Skeletal muscle tissue (tissue), 5 donors: ENCODE results near the gene PMPCB. TPM values are rescaled to one million over a fixed set of nuclear protein-coding genes. Genes with fewer than 3 reads are reported as not detected.

Source experiments
- H3K27ac ChIP-seq: one replicate; pipeline ENCODE4 v1.7.0; 2013; ENCODE audit warnings: mild to moderate bottlenecking, low read depth, low read length, inconsistent platforms
- H3K27me3 ChIP-seq, 3 donors: one replicate each; pipeline ENCODE4 v1.7.0; 2013; ENCODE audit warnings: low read length in 3 of 3; ENCODE audit not compliant: control insufficient read depth in 3 of 3, insufficient read depth in 3 of 3
- H3K36me3 ChIP-seq, 3 donors: one replicate each; pipeline ENCODE4 v1.7.0; 2013; ENCODE audit warnings: low read length in 3 of 3; ENCODE audit not compliant: control insufficient read depth in 3 of 3, insufficient read depth in 3 of 3
- H3K4me1 ChIP-seq, 3 donors: one replicate each; pipeline ENCODE4 v1.7.0; 2013; ENCODE audit warnings: low read length in 3 of 3, mild to moderate bottlenecking in 3 of 3; ENCODE audit not compliant: control insufficient read depth in 3 of 3, insufficient read depth in 3 of 3
- H3K4me3 ChIP-seq, 3 donors: one replicate each; pipeline ENCODE4 v1.7.0; 2013; ENCODE audit warnings: low read length in 3 of 3
- H3K9ac ChIP-seq, 3 donors: one replicate each; pipeline ENCODE4 v1.7.0; 2013; ENCODE audit warnings: low read length in 3 of 3, mild to moderate bottlenecking in 3 of 3, moderate library complexity in 2 of 3, low read depth in 1 of 3
- H3K9me3 ChIP-seq, 3 donors: one replicate each; pipeline ENCODE4 v1.7.0; 2013; ENCODE audit warnings: low read length in 3 of 3; ENCODE audit not compliant: control insufficient read depth in 3 of 3
- small RNA-seq: library from RNA; depleted of rRNA; stranded (forward); fragments of <200 nt; gene quantifications from one replicate; pipeline ENCODE3, GENCODE V24; 2014
- total RNA-seq: library from RNA; depleted of rRNA; stranded (reverse); fragments of >200 nt; gene quantifications from one replicate; pipeline ENCODE4 v1.2.3, GENCODE V29; 2014
- donor health status: Osteomylitis.

PMPCB gene
- total RNA-seq, 1 donor from 2014 or later: 53.8 TPM

DNA sequence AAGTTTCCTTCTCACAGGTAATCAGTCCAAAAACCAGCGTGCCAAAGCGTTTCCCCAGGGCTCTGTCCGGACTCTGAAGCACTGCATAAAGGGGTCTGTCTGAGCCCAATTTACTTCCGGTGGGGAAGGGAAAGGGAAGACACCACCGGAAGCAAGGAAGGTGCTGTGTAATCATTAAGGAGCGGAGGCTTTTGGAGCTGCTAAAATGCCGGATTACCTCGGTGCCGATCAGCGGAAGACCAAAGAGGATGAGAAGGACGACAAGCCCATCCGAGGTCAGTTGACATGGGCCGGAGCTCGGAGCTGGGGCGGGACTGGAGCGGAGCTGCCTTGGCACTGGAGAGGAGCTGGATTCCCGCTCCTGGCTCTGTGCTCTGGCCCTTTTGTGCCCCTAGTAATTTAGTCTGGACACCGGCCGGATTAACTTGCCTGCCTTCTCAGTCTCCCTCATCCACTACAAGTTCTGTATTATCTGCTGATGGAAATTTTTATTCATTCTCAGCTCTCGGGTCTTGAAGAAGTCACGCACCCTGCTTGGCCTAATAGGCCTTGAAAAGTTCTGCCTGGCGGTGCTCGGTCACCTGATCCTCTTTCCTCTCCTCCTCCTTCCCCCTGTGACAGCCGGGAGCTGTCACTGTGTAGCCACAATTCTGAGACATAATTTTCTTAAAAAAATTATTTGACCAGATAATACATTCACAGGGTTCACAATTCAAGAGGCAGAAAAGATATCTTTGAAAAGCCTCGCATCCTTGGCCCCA, 50.5 kb downstream of the PMPCB start, which contains the start of gene PSMC2:
TSS of gene PSMC2 (plus strand) at position 137 of the 761 bp plus-strand sequence. CDS start at position 206, 69 bp downstream.
- Histone ChIP-seq H3K27ac (peak within 1 kb of the TSS; percentile 95), H3K9me3 (no peaks in the 10 kb centered on the region), H3K4me1 (peaks cover 43 to 50% (median 48%) of the 10 kb centered on the region in 3 donors), H3K27me3 (no peaks in the 10 kb centered on the region), H3K9ac (peak within 1 kb of the TSS; percentile 94 to 99 (median 96)), H3K4me3 (peak within 1 kb of the TSS; percentile 91 to 97 (median 96)), H3K36me3 (peaks cover 0 to 3% (median 3%) of the 10 kb centered on the region in 3 donors)

DNA sequence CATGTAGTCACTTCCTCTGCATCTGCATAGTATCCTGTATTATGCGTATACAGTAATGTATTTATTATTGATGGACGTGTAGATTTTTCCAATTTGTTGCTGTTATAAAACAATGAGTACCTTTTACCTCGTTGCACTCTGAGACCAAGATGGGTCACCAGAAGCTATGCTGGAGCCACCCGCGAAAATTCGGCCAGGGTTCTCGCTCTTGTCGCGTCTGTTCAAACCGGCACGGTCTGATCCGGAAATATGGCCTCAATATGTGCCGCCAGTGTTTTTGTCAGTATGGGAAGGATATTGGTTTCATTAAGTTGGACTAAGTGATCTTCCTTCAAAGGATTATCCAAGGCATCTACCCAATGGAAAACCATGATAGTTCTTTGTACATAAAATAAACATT, 51.2 kb downstream of the PMPCB start:
- H3K9ac ChIP-seq: peak overlapping the region; percentile 94 to 99 (median 96)
- H3K36me3 ChIP-seq: peaks cover 0 to 10% (median 6%) of the 10 kb centered on the region in 3 donors
- no peaks in the 10 kb centered on the region for H3K27me3 ChIP-seq
- no peak overlapping the region for H3K27ac ChIP-seq
- peak overlapping the region; percentile 91 to 97 (median 96) for H3K4me3 ChIP-seq
- H3K9me3 ChIP-seq: no peaks in the 10 kb centered on the region
- peaks cover 41 to 48% (median 47%) of the 10 kb centered on the region in 3 donors for H3K4me1 ChIP-seq

DNA sequence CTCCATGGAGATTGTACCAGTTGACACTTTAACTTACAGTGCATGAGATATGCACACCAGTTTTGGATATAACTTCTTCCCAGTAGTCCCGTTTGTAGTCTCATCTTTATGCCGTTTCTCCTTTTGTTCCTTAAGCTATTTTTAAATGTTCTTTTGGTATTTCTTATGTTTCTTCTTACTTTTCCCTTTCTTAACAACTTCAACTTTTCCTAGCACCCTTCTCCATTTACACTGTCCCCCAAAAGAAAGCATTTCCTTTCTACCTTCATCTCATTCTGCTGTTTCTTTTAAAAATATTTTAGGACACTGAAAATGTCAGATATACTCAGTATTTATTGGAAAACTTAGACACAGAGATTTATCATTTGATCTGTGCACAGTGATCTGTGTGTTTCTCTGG, 51.7 kb downstream of the PMPCB start:
- Histone ChIP-seq H3K27ac (no peak overlapping the region), H3K9me3 (no peaks in the 10 kb centered on the region), H3K36me3 (peaks cover 0 to 10% (median 6%) of the 10 kb centered on the region in 3 donors), H3K4me3 (peak overlapping the region; percentile 91 to 97 (median 96)), H3K4me1 (peaks cover 36 to 43% (median 42%) of the 10 kb centered on the region in 3 donors), H3K27me3 (no peaks in the 10 kb centered on the region), H3K9ac (peak overlapping the region in 2 of 3 donors; percentile 8 to 99)

DNA sequence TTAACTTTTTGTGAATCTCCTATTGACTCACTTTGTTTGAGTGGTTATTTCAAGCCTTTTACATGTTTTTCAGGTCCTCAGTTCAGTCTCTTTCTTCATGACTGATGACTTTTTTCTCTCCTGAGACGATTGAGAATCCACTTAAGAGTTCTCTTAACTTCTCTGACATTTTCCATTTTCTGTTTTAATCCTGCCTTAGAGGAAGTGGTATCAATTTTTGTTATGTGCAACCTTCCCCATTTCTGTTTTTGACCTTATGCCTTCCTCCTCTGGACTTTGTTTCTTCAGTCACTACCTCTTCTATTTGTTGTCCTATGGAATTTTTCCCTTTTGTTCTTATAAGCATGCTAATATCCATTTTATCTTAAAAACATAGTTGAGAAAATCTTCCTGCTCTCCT, 52.6 kb downstream of the PMPCB start:
- no peak overlapping the region for H3K4me3 ChIP-seq
- H3K4me1 ChIP-seq: peaks cover 36 to 42% (median 38%) of the 10 kb centered on the region in 3 donors
- H3K9me3 ChIP-seq: no peaks in the 10 kb centered on the region
- no peaks in the 10 kb centered on the region for H3K27me3 ChIP-seq
- H3K27ac ChIP-seq: no peak overlapping the region
- H3K9ac ChIP-seq: peak overlapping the region in 2 of 3 donors; percentile 13 to 35
- H3K36me3 ChIP-seq: peaks cover 0 to 12% (median 10%) of the 10 kb centered on the region in 3 donors

Small RNA genes lying within 50 kb of the gene (small RNA-seq; reads per million reads assigned to genes)
- gene RPS29P16: not detected

Other genes starting within 250 kb of the PMPCB start
- 3.7 TPM for gene FBXL13, start 222.6 kb upstream of the PMPCB start, total RNA-seq
- 19.8 TPM for gene ARMC10, start 222.3 kb upstream of the PMPCB start, total RNA-seq
- gene NAPEPLD, start 148.3 kb upstream of the PMPCB start, total RNA-seq: 12.0 TPM
- 8.9 TPM for gene DNAJC2, start 47.3 kb downstream of the PMPCB start, total RNA-seq
- gene PSMC2, start 50.2 kb downstream of the PMPCB start, total RNA-seq: 131 TPM
- not detected for gene SLC26A5, start 148.8 kb downstream of the PMPCB start, total RNA-seq